NB4 (cell line): ENCODE measurements around the gene RPS6KA1.

Source experiments
- DNase-seq: peaks from one replicate; pipeline ENCODE4 v3.0.0; 2010; ENCODE audit warnings: low read depth
- H3K4me3 ChIP-seq: one replicate; pipeline ENCODE4 v1.5.1; 2011; ENCODE audit warnings: mild to moderate bottlenecking, low read depth, low read length, moderate library complexity
- CTCF ChIP-seq: IDR thresholded peaks from one replicate; pipeline ENCODE4 v1.5.1; 2012; ENCODE audit warnings: low read depth, low read length
- MAX ChIP-seq: IDR thresholded peaks from 2 replicates; pipeline ENCODE4 v1.6.1; 2011; ENCODE audit warnings: low read depth, low read length
- MYC ChIP-seq: IDR thresholded peaks from 2 replicates; pipeline ENCODE4 v1.6.1; 2011; ENCODE audit warnings: low read depth, low read length
- POLR2A ChIP-seq: IDR thresholded peaks from 2 replicates; pipeline ENCODE4 v1.6.1; 2011; ENCODE audit warnings: mild to moderate bottlenecking; ENCODE audit not compliant: insufficient read length; ENCODE audit errors: extremely low read depth

The RPS6KA1 gene

GRCh38 chr1:26575348-26575747 is 45.8 kb downstream of the RPS6KA1 start:
- TF ChIP-seq MAX = no peak
- no peak for TF ChIP-seq POLR2A
- no peak for TF ChIP-seq CTCF
- no peak for TF ChIP-seq MYC

DNA sequence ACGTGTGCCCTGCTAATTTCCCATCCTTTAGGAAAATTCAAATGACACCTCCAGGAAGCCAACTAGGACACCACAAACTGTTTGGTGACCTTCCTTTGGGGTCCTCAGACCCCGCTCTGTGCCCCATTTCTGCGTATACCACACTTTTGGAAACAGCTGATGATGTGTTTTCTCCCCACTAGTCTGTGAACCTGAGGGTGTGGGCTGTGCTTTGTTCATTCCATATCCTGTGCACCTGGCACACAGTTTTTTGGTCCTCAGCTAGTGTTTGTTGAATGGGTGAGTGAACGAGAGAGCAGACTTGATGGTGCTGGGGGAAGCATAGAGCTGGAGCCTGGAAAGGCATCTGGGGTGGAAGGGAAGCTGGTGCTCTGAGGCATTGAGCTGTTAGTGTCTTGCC is 48.6 kb downstream of the RPS6KA1 start:
- no peak for DNase-seq
- H3K4me3 ChIP-seq = no peak overlapping the region
- TF ChIP-seq MAX = no peak
- no peak for TF ChIP-seq CTCF
- TF ChIP-seq POLR2A = no peak
- no peak for TF ChIP-seq MYC

More at GRCh38 chr1:26575348-26575747, 45.8 kb downstream of the RPS6KA1 start:
- no peak overlapping the region for H3K4me3 ChIP-seq
- no peak for DNase-seq

GRCh38 chr1:26579681-26580111 is 50.1 kb downstream of the RPS6KA1 start:
- no peak for DNase-seq
- no peak for TF ChIP-seq MAX
- TF ChIP-seq CTCF = no peak
- no peak for TF ChIP-seq POLR2A
- TF ChIP-seq MYC = no peak
- H3K4me3 ChIP-seq = no peak overlapping the region

GRCh38 chr1:26580116-26580515 is 50.6 kb downstream of the RPS6KA1 start:
- TF ChIP-seq MAX (no peak), MYC (no peak), POLR2A (no peak), CTCF (no peak)
- no peak for DNase-seq
- H3K4me3 ChIP-seq = no peak overlapping the region

DNA sequence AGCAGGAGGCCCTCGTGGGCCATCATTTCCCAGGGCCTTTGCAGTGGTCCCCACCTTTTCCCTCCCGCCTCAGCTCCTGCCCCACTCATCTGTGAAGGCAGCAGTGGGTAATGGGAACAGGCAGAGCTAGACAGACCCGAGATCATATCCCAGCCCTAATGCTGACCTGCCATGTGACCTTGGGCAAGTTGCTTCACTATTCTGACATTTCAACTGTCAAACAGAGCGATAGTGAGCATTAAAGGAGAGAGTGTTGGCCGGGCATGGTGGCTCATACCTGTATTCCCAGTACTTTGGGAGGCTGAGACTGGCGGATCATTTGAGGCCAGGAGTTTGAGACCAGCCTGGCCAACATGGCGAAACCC is 51.7 kb downstream of the RPS6KA1 start:
- TF ChIP-seq MYC = no peak
- peak; percentile 46; the same call in 1 of the 2 replicates for TF ChIP-seq MAX
- H3K4me3 ChIP-seq = no peak overlapping the region
- DNase-seq = peak; percentile 43

GRCh38 chr1:26582053-26582835 is 52.7 kb downstream of the RPS6KA1 start:
- DNase-seq = no peak
- H3K4me3 ChIP-seq = no peak overlapping the region
- TF ChIP-seq MYC (no peak), CTCF (no peak), MAX (no peak), POLR2A (no peak)
